Measurements from ENCODE around the gene GRAMD1B.
"Not testable (repeated sequence)": the region's sequence is repeated elsewhere in the genome, so short reads cannot be mapped to it uniquely, and the experiment has no call there.

GRAMD1B gene

DNA sequence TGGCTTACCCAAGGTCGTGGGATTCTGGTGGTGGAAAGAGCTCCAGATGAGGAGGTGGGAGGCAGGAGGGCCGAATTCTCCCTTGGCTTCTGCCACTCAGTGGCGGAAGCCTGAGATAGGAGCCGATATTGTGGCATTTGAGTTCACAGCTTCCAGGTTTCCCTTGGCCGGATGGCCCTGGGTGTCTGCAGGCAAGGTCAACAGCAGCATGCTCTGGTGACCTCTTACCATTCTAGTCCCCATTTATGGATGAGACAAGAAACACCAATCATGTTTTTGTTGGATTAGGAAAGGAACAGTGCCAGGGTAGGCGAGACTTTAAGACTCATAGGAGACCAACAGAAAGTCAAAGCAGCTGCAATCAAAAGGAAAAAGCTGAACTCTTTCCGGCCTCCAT lies 89.7 kb downstream of the GRAMD1B start:
- H3K4me3 ChIP-seq (ENCODE audit: low read depth, low read length): no peak overlapping the region
- in situ Hi-C loops (cut with HindIII; ENCODE audit: low sequenced_read_pairs): no loop called here
- TF ChIP-seq, protein P1, sequence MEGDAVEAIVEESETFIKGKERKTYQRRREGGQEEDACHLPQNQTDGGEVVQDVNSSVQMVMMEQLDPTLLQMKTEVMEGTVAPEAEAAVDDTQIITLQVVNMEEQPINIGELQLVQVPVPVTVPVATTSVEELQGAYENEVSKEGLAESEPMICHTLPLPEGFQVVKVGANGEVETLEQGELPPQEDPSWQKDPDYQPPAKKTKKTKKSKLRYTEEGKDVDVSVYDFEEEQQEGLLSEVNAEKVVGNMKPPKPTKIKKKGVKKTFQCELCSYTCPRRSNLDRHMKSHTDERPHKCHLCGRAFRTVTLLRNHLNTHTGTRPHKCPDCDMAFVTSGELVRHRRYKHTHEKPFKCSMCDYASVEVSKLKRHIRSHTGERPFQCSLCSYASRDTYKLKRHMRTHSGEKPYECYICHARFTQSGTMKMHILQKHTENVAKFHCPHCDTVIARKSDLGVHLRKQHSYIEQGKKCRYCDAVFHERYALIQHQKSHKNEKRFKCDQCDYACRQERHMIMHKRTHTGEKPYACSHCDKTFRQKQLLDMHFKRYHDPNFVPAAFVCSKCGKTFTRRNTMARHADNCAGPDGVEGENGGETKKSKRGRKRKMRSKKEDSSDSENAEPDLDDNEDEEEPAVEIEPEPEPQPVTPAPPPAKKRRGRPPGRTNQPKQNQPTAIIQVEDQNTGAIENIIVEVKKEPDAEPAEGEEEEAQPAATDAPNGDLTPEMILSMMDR (IDR thresholded peaks at IDR 0.05; ENCODE audit: low read depth, low read length): no peak
- no peak for DNase-seq (ENCODE audit: low read depth, low spot score)

- DNase-seq (ENCODE audit: low read depth, low spot score); in situ Hi-C loops (cut with HindIII; ENCODE audit: low sequenced_read_pairs); H3K4me3 ChIP-seq (ENCODE audit: low read depth, low read length): not testable (repeated sequence)
Observed at GRCh38 chr11:123520476-123520875, 90.4 kb downstream of the GRAMD1B start.

GRCh38 chr11:123521001-123521400 lies 90.9 kb downstream of the GRAMD1B start:
- no peak overlapping the region for H3K4me3 ChIP-seq (ENCODE audit: low read depth, low read length)
- DNase-seq (ENCODE audit: low read depth, low spot score): no peak
- TF ChIP-seq, protein P1 (IDR thresholded peaks at IDR 0.05; ENCODE audit: low read depth, low read length): no peak
- in situ Hi-C loops (cut with HindIII; ENCODE audit: low sequenced_read_pairs): no loop called here

- TF ChIP-seq, protein P1 (IDR thresholded peaks at IDR 0.05; ENCODE audit: low read depth, low read length): no peak
- no peak overlapping the region for H3K4me3 ChIP-seq (ENCODE audit: low read depth, low read length)
- in situ Hi-C loops (cut with HindIII; ENCODE audit: low sequenced_read_pairs): no loop called here
- DNase-seq (ENCODE audit: low read depth, low spot score): no peak
Observed at GRCh38 chr11:123521930-123522329, 91.9 kb downstream of the GRAMD1B start.

DNA sequence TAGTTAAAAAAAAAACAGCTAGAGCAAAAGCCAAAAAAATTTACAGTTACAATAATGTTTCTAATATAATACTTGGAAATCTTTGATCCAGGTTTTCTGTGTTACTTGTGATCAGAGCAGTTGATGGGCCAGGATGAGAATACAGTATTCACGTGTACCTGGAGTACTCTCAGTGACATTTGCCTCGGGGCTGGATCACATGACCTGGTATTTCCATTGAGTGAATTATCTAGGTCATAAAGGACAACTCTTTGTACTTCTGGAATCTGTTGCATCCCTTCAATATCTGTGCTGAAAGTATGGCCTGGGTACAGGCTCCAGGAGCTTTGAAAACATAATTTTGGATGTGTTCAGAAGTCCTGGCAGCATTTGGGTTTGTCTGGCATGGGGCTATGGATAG lies 93.5 kb downstream of the GRAMD1B start:
- no peak for DNase-seq (ENCODE audit: low read depth, low spot score)
- TF ChIP-seq, protein P1 (IDR thresholded peaks at IDR 0.05; ENCODE audit: low read depth, low read length): no peak
- in situ Hi-C loops (cut with HindIII; ENCODE audit: low sequenced_read_pairs): no loop called here
- no peak overlapping the region for H3K4me3 ChIP-seq (ENCODE audit: low read depth, low read length)

DNA sequence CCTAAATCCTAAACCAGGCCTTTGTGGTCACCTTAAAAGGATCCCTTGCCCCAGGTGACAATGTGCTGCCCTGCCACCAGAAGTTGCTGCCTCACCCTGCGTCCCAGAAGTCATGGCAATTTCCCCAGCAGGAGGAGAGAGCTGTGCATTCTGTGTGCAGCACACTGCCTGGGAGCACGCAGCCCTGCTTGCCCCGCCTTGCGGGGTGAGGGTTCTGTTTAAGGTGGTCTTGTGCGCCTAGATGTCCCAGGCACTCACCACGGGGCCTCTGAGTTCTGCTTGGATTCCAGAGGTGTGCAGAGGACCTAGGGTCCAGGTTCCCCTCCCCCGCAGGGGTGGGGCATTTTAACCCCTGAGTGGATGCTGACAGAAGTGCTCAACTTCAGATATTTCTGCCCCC lies 95.0 kb downstream of the GRAMD1B start:
- H3K4me3 ChIP-seq (ENCODE audit: low read depth, low read length): peak overlapping the region; percentile 28
- DNase-seq (ENCODE audit: low read depth, low spot score): no peak
- TF ChIP-seq, protein P1 (IDR thresholded peaks at IDR 0.05; ENCODE audit: low read depth, low read length): no peak
- in situ Hi-C loops (cut with HindIII; ENCODE audit: low sequenced_read_pairs): no loop called here

DNA sequence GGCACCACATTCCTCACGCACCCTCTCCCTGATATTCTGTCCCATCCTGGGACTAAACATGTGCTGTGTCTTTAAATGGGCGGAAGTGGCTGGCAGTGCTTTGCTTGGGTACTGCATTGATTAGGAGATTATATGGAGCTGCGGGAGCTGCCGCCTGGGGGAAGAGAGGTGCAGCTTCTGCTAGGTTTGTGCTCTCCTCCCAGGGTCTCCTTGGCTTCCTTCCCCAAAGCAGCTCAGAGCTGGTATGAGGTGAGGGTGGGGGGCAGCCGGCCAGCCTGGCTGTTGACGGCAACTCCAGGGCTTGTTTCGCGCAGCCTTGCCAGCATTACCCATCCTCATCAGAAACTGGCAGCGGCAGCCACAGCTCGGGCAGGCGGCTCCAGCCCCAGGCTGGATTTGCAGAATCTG lies 95.4 kb downstream of the GRAMD1B start:
- no peak for DNase-seq (ENCODE audit: low read depth, low spot score)
- in situ Hi-C loops (cut with HindIII; ENCODE audit: low sequenced_read_pairs): no loop called here
- H3K4me3 ChIP-seq (ENCODE audit: low read depth, low read length): peak overlapping the region; percentile 28
- TF ChIP-seq, protein P1 (IDR thresholded peaks at IDR 0.05; ENCODE audit: low read depth, low read length): no peak
